Osteoblast (primary cell): ENCODE data around the gene CNTNAP4. TPM values are rescaled to one million over a fixed set of nuclear protein-coding genes. Genes with fewer than 3 reads are reported as not detected.

Experiments used
- DNase-seq: peaks from one replicate; pipeline ENCODE4 v3.0.0; 2011; ENCODE audit warnings: low spot score, mixed read lengths; ENCODE audit not compliant: insufficient read length; ENCODE audit errors: missing footprints
- H2AFZ ChIP-seq: 2 replicates; pipeline ENCODE4 v1.6.0; 2011; ENCODE audit warnings: mild to moderate bottlenecking, low read length
- H3K27ac ChIP-seq: 2 replicates; pipeline ENCODE4 v1.5.1; 2011; ENCODE audit warnings: mild to moderate bottlenecking, low read depth, low read length, moderate library complexity
- H3K27me3 ChIP-seq: 2 replicates; pipeline ENCODE4 v1.6.0; 2012; ENCODE audit warnings: mild to moderate bottlenecking, control low read depth, inconsistent platforms, low read length, moderate library complexity; ENCODE audit not compliant: insufficient read depth
- H3K36me3 ChIP-seq: 2 replicates; pipeline ENCODE4 v1.5.1; 2011; ENCODE audit warnings: mild to moderate bottlenecking, low read length, control low read depth, moderate library complexity; ENCODE audit not compliant: insufficient read depth
- H3K4me1 ChIP-seq: 2 replicates; pipeline ENCODE4 v1.5.1; 2011; ENCODE audit warnings: mild to moderate bottlenecking, low read length, control low read depth, moderate library complexity; ENCODE audit not compliant: insufficient read depth
- H3K4me2 ChIP-seq: 2 replicates; pipeline ENCODE4 v1.6.0; 2011; ENCODE audit warnings: mild to moderate bottlenecking, low read length; ENCODE audit not compliant: insufficient read depth
- H3K4me3 ChIP-seq: fragments of 200-600 bp; sonication (generic); 3 replicates; pipeline ENCODE4 v1.5.1; 2012; ENCODE audit warnings: mild to moderate bottlenecking, low read length, inconsistent platforms; ENCODE audit not compliant: insufficient read depth
- H3K79me2 ChIP-seq: 2 replicates; pipeline ENCODE4 v1.6.0; 2012; ENCODE audit warnings: mild to moderate bottlenecking, low read length, control low read depth, inconsistent platforms; ENCODE audit not compliant: insufficient read depth
- H3K9me3 ChIP-seq: 2 replicates; pipeline ENCODE4 v1.5.1; 2011; ENCODE audit warnings: low read depth, low read length, control low read depth
- H4K20me1 ChIP-seq: 2 replicates; pipeline ENCODE4 v1.6.0; 2012; ENCODE audit warnings: mild to moderate bottlenecking, low read length, control low read depth; ENCODE audit not compliant: insufficient read depth
- CTCF ChIP-seq: IDR thresholded peaks from 2 replicates; pipeline ENCODE4 v1.5.1; 2011; ENCODE audit warnings: mild to moderate bottlenecking, low read depth, low read length, moderate library complexity; ENCODE audit errors: extremely low read depth
- total RNA-seq: library from RNA; depleted of rRNA; stranded (reverse); fragments of >200 nt; gene quantifications from 2 replicates; pipeline ENCODE4 v1.2.3, GENCODE V29; 2012

The CNTNAP4 gene
- total RNA-seq, 1 donor: under 0.01 TPM

DNA sequence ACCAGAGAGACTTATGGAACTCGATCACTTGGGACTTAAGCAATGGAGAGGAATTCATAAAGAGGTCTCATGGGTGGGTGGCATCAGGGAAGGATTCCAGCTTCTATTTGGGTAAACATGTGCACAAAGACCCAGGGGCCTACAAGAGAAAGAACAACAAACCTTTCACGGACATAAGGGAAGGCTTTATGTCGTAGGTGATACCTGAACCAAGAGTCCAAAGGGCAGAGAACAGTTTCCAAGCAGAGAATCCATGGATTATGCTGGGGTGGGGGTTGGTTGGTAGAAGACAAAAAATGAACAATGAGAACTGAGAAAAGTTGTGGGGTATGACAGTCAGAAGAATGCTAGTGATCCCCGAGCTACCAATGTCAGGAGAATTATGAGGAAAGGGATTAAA is 119.8 kb downstream of the CNTNAP4 start:
- Histone ChIP-seq H2AFZ (no peak overlapping the region), H3K4me2 (no peak overlapping the region), H3K79me2 (no peaks in the 10 kb centered on the region), H4K20me1 (no peaks in the 10 kb centered on the region), H3K27ac (no peak overlapping the region), H3K27me3 (no peaks in the 10 kb centered on the region), H3K4me1 (no peaks in the 10 kb centered on the region), H3K4me3 (no peak overlapping the region), H3K9me3 (no peaks in the 10 kb centered on the region), H3K36me3 (no peaks in the 10 kb centered on the region)
- DNase-seq: no peak
- no peak for TF ChIP-seq CTCF

DNA sequence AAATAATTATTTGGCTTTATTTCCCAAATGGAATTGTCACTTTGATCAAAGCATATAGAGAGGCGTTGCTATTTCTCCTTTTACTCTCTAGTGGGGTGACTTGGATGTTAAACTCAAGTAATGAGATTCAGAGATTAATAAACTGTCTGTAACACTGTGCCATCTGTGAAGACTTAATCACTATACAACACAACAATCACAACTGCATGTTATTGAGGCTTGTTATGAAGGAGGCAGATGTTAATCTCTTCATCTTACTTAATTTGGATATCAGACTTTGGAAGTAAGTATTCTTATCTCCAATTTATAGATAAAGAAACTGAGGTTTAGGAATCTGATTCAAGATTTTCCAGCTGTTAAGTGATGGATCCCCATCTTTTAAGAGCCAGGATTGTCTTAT is 132.5 kb downstream of the CNTNAP4 start:
- Histone ChIP-seq H3K27me3 (no peaks in the 10 kb centered on the region), H3K9me3 (peaks cover 2% of the 10 kb centered on the region), H3K36me3 (no peaks in the 10 kb centered on the region), H3K4me2 (no peak overlapping the region), H3K79me2 (no peaks in the 10 kb centered on the region), H3K4me3 (no peak overlapping the region), H3K4me1 (no peaks in the 10 kb centered on the region), H3K27ac (no peak overlapping the region), H2AFZ (no peak overlapping the region), H4K20me1 (no peaks in the 10 kb centered on the region)
- DNase-seq: no peak
- TF ChIP-seq CTCF: no peak

- H3K79me2 ChIP-seq: no peaks in the 10 kb centered on the region
- no peak overlapping the region for H3K4me2 ChIP-seq
- H3K4me1 ChIP-seq: no peaks in the 10 kb centered on the region
- no peaks in the 10 kb centered on the region for H3K9me3 ChIP-seq
- no peak overlapping the region for H3K27ac ChIP-seq
- H2AFZ ChIP-seq: no peak overlapping the region
- no peak for DNase-seq
- no peaks in the 10 kb centered on the region for H3K36me3 ChIP-seq
- no peaks in the 10 kb centered on the region for H4K20me1 ChIP-seq
- no peak overlapping the region for H3K4me3 ChIP-seq
- no peak for TF ChIP-seq CTCF
- H3K27me3 ChIP-seq: no peaks in the 10 kb centered on the region
Measured at GRCh38 chr16:76421571-76421970, 144.4 kb downstream of the CNTNAP4 start.

DNA sequence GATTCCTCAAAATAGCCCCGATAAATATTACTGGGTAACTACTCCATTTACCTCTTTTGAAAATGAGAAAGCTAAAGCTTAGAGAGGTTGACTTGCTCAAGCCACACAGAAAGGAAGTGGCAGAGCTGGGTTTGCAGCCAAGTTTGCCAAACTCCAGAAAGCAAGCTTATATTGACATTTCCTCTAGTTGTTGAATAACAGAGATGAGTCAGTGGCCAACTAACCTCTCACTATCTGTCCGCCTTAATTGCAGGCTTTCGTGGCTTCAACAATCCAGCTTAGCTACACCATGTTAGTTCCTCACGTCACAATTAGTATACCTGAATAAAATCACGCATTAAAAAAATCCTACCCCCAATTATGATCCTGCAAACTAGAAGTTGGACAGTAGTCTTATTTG is 151.7 kb downstream of the CNTNAP4 start:
- no peak for TF ChIP-seq CTCF
- Histone ChIP-seq H3K27ac (no peak overlapping the region), H2AFZ (no peak overlapping the region), H4K20me1 (no peaks in the 10 kb centered on the region), H3K4me2 (no peak overlapping the region), H3K36me3 (no peaks in the 10 kb centered on the region), H3K27me3 (no peaks in the 10 kb centered on the region), H3K9me3 (peaks cover 2% of the 10 kb centered on the region), H3K4me3 (no peak overlapping the region), H3K4me1 (no peaks in the 10 kb centered on the region), H3K79me2 (no peaks in the 10 kb centered on the region)
- no peak for DNase-seq
